ENCODE results near the gene LSM5.

DNA sequence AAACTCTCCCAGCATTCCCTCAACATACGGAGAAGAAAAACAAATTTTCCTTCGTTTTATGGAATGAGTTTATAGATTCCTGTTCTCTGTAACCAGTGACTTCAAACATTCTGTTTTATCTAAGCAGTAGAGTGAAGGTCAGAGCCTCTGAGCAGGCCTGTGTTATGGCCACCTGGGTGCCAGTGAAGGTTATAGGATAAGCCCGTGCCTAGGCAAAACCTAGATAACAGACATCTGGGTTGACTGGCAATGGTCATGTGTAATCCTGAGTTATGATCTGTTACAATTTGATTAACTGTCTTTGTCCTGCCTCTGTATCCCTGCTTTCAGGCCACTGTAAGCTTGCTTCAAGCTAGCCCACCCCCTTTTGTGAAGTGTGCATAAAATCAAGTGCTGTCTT lies 8.3 kb downstream of the LSM5 start:
- TF ChIP-seq, protein P1, sequence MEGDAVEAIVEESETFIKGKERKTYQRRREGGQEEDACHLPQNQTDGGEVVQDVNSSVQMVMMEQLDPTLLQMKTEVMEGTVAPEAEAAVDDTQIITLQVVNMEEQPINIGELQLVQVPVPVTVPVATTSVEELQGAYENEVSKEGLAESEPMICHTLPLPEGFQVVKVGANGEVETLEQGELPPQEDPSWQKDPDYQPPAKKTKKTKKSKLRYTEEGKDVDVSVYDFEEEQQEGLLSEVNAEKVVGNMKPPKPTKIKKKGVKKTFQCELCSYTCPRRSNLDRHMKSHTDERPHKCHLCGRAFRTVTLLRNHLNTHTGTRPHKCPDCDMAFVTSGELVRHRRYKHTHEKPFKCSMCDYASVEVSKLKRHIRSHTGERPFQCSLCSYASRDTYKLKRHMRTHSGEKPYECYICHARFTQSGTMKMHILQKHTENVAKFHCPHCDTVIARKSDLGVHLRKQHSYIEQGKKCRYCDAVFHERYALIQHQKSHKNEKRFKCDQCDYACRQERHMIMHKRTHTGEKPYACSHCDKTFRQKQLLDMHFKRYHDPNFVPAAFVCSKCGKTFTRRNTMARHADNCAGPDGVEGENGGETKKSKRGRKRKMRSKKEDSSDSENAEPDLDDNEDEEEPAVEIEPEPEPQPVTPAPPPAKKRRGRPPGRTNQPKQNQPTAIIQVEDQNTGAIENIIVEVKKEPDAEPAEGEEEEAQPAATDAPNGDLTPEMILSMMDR (IDR thresholded peaks at IDR 0.05) = no peak
- TF ChIP-seq POLR2A (IDR thresholded peaks at IDR 0.05) = no peak
